HFFc6 (cell line): ENCODE results near the gene ANGPT4. TPM values are rescaled to one million over a fixed set of nuclear protein-coding genes. Genes with fewer than 3 reads are reported as not detected.

Source experiments
- DNase-seq: peaks from one replicate; pipeline ENCODE4 v3.0.0-alpha.2; 2018
- H3K27ac Mint-ChIP-seq: 2 replicates; pipeline ENCODE4 v1.8.0; 2020; ENCODE audit warnings: mild to moderate bottlenecking, mixed read lengths
- H3K27me3 Mint-ChIP-seq: 2 replicates; pipeline ENCODE4 v1.8.0; 2021; ENCODE audit warnings: mild to moderate bottlenecking, moderate library complexity, mixed read lengths; ENCODE audit not compliant: insufficient read depth
- H3K36me3 Mint-ChIP-seq: 2 replicates; pipeline ENCODE4 v1.8.0; 2021; ENCODE audit warnings: low read depth, mixed read lengths
- H3K4me1 Mint-ChIP-seq: 2 replicates; pipeline ENCODE4 v1.8.0; 2020; ENCODE audit warnings: low read depth, mixed read lengths
- H3K4me3 Mint-ChIP-seq: 2 replicates; pipeline ENCODE4 v1.8.0; 2020; ENCODE audit warnings: mild to moderate bottlenecking, moderate library complexity, mixed read lengths
- H3K9me3 Mint-ChIP-seq: 2 replicates; pipeline ENCODE4 v1.8.0; 2020; ENCODE audit warnings: mild to moderate bottlenecking, mixed read lengths
- total RNA-seq, 6 experiments: library from RNA; stranded (reverse); fragmentation: NEBNext Ultra II Directional; extraction: Animal tissue kit (Norgen Biotek cat#: 25700); gene quantifications; 2 replicates in 1 of 6; 3 replicates in 5 of 6; pipeline ENCODE4 v1.2.3, GENCODE V29; 2021
- TF ChIP-seq, protein P1 (sequence below): fragments of 200-600 bp; sonication (generic); IDR thresholded peaks from 2 replicates; pipeline ENCODE4 v1.5.0; 2021; ENCODE audit warnings: antibody characterized with exemption, mild to moderate bottlenecking

ANGPT4 gene
- total RNA-seq, 6 experiments from 2014 or later, result not detected

DNA sequence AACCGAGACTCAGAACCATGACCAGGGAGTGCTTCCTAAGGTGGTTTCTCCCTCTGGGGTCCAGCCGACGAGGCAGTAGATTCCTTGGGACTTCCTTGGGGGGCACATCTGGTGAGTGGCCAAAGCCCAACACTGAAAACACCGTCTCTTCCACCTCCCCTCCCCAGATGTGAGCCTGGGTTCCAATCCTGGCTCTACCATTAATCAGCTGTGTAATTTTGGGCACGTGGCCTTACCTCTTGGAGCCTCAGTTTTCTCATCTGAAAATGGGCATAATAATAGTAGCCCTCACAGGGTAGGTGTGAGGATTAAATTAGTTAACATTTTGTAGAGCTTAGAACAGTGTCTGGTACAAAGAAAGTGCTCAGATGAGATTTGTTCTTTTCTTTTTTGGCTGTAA lies 77.1 kb downstream of the ANGPT4 start:
- Mint-ChIP-seq H3K27me3 (no peaks in the 10 kb centered on the region; the same call in none of the 2 replicates), H3K9me3 (no peaks in the 10 kb centered on the region), H3K27ac (no peak overlapping the region), H3K4me1 (peaks cover 43% of the 10 kb centered on the region), H3K4me3 (no peak overlapping the region), H3K36me3 (peaks cover 6% of the 10 kb centered on the region)
- no peak for DNase-seq
- TF ChIP-seq, protein P1, sequence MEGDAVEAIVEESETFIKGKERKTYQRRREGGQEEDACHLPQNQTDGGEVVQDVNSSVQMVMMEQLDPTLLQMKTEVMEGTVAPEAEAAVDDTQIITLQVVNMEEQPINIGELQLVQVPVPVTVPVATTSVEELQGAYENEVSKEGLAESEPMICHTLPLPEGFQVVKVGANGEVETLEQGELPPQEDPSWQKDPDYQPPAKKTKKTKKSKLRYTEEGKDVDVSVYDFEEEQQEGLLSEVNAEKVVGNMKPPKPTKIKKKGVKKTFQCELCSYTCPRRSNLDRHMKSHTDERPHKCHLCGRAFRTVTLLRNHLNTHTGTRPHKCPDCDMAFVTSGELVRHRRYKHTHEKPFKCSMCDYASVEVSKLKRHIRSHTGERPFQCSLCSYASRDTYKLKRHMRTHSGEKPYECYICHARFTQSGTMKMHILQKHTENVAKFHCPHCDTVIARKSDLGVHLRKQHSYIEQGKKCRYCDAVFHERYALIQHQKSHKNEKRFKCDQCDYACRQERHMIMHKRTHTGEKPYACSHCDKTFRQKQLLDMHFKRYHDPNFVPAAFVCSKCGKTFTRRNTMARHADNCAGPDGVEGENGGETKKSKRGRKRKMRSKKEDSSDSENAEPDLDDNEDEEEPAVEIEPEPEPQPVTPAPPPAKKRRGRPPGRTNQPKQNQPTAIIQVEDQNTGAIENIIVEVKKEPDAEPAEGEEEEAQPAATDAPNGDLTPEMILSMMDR, result no peak

DNA sequence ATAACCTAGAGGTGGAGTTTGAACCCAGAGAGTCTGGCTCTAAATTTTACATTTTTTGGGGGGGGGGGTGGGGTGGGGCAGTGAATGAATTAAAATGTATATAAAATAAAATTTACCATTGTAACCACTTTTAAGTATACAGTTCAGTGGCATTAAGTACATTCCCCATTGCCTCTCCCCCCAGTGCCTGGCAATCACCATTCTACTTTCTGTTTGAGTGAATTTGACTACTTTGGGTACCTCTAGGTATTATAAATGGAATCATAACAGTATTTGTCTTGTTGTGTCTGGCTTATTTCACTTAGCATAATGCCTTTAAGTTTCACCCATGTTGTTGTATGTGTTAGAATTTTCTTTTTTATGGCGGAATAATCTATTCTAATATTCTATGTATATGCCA lies 79.9 kb downstream of the ANGPT4 start:
- TF ChIP-seq, protein P1, result no peak
- Mint-ChIP-seq H3K36me3 (peaks cover 6% of the 10 kb centered on the region), H3K27ac (peak overlapping the region; percentile 72), H3K4me3 (no peak overlapping the region), H3K27me3 (no peaks in the 10 kb centered on the region; the same call in none of the 2 replicates), H3K9me3 (no peaks in the 10 kb centered on the region), H3K4me1 (peaks cover 49% of the 10 kb centered on the region)
- no peak for DNase-seq

DNA sequence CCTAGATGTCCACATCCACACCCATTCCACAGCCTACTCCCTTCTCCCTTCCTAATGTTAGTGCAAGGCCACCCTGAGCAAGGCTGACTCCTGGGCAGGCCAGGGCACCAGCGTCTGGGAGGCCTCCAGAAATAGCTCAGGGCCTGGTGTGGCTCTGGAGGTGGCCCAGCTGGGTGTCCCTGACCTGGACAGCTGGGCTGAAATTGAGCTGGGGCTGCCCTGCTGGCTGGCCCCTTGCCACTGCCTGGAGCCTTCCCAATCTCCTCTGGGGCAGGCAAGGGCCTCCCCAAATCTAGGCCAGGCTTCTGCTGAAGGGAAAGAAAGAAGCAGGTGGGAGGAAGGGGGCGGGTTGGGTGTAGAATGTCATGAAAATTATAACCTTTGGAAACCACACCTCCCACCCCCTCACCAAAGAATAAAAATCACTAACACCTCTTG lies 80.5 kb downstream of the ANGPT4 start:
- TF ChIP-seq, protein P1, result no peak

DNA sequence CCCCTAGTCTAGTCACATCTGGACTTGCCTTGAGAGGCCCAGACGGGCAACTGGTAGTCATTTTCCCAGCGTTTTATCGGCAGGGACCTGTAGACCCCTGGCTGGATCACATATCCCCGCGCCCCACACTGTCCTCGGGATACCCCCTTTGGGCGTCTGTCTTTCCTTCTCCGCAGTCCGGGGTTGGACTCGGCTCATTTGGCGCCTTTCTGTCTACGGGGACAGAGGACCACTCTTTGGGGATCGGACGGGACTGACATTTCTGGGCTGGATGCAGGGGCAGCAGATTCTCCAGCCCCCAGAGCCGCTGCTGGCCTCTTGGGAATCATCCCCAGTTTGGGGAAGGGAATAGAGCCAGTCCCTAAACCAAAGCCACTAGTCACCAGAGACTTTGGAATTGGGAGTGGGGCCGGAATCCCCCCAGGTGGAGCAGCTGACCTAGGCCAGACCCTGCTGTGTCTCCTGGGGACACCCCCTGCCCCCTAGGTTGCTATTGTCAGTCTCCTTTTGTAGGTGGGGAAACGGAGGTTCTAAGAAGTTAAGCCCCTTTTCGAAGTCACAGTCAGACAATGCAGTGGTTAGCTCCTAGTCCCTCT lies 81.9 kb downstream of the ANGPT4 start:
- peak overlapping the region; percentile 89 for H3K4me3 Mint-ChIP-seq
- no peaks in the 10 kb centered on the region for H3K9me3 Mint-ChIP-seq
- no peaks in the 10 kb centered on the region; the same call in none of the 2 replicates for H3K27me3 Mint-ChIP-seq
- peaks cover 58% of the 10 kb centered on the region for H3K4me1 Mint-ChIP-seq
- no peak for DNase-seq
- peak overlapping the region; percentile 86 for H3K27ac Mint-ChIP-seq
- TF ChIP-seq, protein P1, result no peak
- H3K36me3 Mint-ChIP-seq, result peaks cover 6% of the 10 kb centered on the region

More for the DNA sequence above, 80.5 kb downstream of the ANGPT4 start:
- no peak for DNase-seq
- Mint-ChIP-seq H3K4me1 (peaks cover 49% of the 10 kb centered on the region), H3K27ac (peak overlapping the region; percentile 6; the same call in 1 of the 2 replicates), H3K27me3 (no peaks in the 10 kb centered on the region; the same call in none of the 2 replicates), H3K36me3 (peaks cover 6% of the 10 kb centered on the region), H3K9me3 (no peaks in the 10 kb centered on the region), H3K4me3 (peak overlapping the region; percentile 62; the same call in 1 of the 2 replicates)

DNA sequence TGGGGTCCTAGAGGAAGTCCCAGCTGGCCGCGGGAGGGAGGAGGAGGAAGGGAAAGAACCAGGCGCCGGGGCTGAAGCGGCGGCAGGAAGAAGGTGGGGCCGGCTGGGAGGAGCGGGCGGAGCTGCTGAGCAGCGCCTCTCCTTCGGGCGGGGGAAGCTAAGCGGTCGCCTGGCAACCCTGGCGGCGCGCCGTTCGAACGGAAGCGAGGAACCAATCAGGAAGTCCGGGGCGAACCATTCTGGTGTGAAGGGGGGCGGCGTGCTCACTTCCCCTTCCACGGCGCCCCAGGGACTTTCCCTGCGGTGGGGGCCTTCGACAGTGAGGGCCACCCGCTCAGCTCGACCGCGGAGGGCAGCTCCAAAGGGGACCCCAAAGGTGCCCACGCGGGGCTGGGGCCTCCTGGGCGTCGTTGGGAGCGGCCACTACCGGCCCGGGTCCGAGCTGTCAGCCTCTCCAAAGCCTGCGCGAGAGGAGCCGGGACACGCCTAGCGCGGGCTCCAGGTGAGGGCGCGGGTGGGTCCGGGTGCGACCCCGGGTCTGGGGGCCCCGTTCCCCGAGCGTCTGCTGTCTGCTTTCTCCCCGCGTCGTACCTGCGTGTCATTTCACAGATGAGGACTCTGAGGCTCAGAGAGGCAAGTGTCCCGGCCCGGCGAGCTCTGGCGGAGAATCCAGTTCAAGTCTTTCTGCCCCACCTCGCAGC lies 82.5 kb downstream of the ANGPT4 start, which contains the start of gene FAM110A:
TSS of gene FAM110A (plus strand) at position 266 of the 701 bp plus-strand sequence. CDS start 11,090 bp downstream, outside the sequence.
- no peaks in the 10 kb centered on the region for H3K9me3 Mint-ChIP-seq
- TF ChIP-seq, protein P1, result no peak
- H3K36me3 Mint-ChIP-seq, result peaks cover 6% of the 10 kb centered on the region
- H3K4me1 Mint-ChIP-seq, result peaks cover 60% of the 10 kb centered on the region
- H3K27ac Mint-ChIP-seq, result peak within 1 kb of the TSS; percentile 86
- DNase-seq, result peak; percentile 94
- H3K27me3 Mint-ChIP-seq, result no peaks in the 10 kb centered on the region; the same call in none of the 2 replicates
- H3K4me3 Mint-ChIP-seq, result peak within 1 kb of the TSS; percentile 89
